ENCODE measurements around the gene TNFSF13.

Gene TNFSF13, protein sequence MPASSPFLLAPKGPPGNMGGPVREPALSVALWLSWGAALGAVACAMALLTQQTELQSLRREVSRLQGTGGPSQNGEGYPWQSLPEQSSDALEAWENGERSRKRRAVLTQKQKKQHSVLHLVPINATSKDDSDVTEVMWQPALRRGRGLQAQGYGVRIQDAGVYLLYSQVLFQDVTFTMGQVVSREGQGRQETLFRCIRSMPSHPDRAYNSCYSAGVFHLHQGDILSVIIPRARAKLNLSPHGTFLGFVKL

DNA sequence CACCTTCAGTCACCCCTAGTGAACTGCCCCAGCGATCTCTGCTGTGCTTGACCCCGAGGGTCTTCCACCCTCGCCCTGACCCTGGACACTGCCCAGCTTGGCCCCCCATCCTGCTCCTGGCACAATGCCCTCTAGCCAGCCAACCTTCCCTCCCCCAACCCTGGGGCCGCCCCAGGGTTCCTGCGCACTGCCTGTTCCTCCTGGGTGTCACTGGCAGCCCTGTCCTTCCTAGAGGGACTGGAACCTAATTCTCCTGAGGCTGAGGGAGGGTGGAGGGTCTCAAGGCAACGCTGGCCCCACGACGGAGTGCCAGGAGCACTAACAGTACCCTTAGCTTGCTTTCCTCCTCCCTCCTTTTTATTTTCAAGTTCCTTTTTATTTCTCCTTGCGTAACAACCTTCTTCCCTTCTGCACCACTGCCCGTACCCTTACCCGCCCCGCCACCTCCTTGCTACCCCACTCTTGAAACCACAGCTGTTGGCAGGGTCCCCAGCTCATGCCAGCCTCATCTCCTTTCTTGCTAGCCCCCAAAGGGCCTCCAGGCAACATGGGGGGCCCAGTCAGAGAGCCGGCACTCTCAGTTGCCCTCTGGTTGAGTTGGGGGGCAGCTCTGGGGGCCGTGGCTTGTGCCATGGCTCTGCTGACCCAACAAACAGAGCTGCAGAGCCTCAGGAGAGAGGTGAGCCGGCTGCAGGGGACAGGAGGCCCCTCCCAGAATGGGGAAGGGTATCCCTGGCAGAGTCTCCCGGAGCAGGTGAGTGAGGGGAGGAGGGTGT is at the start of gene TNFSF13:
Gene TNFSF13, plus strand, starts transcription at position 207 of the 776 bp plus-strand sequence. Its CDS starts 290 bp downstream, at position 497.
- DNase-seq = no peak

- DNase-seq = no peak
Measured at GRCh38 chr17:7508846-7509245, 49.7 kb upstream of the TNFSF13 start.

DNA sequence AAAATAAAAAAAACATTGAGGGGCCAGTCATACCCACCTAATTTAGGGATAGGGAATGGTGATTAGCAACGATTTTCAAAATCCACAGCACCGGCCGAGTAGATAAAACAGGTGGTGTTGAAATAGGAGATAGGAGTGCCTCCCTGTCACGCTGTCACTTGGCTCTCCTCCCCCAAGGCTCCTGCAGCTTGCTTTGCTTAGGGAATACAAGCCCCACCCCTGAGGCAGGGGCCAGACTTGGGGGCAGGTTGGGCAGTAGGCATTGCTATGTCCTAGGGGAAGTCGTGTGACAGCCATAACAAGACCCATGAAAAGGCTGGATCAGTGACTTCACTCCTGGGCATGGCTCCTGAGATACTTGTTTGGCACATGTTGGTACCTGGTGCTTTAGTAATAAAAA is 48.6 kb upstream of the TNFSF13 start:
- no peak for DNase-seq

GRCh38 chr17:7511108-7511507 is 47.4 kb upstream of the TNFSF13 start:
- no peak for DNase-seq

GRCh38 chr17:7512105-7512504 is 46.4 kb upstream of the TNFSF13 start:
- no peak for DNase-seq

GRCh38 chr17:7512824-7513540 is 45.6 kb upstream of the TNFSF13 start:
- DNase-seq = no peak

DNA sequence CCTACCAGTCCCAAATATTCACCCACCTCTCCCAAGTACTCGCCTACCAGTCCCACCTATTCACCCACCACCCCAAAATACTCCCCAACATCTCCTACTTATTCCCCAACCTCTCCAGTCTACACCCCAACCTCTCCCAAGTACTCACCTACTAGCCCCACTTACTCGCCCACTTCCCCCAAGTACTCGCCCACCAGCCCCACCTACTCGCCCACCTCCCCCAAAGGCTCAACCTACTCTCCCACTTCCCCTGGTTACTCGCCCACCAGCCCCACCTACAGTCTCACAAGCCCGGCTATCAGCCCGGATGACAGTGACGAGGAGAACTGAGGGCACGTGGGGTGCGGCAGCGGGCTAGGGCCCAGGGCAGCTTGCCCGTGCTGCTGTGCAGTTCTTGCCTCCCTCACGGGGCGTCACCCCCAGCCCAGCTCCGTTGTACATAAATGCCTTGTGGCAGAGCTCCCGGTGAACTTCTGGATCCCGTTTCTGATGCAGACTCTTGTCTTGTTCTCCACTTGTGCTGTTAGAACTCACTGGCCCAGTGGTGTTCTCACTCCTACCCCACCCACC is 44.6 kb upstream of the TNFSF13 start:
- DNase-seq = no peak

DNA sequence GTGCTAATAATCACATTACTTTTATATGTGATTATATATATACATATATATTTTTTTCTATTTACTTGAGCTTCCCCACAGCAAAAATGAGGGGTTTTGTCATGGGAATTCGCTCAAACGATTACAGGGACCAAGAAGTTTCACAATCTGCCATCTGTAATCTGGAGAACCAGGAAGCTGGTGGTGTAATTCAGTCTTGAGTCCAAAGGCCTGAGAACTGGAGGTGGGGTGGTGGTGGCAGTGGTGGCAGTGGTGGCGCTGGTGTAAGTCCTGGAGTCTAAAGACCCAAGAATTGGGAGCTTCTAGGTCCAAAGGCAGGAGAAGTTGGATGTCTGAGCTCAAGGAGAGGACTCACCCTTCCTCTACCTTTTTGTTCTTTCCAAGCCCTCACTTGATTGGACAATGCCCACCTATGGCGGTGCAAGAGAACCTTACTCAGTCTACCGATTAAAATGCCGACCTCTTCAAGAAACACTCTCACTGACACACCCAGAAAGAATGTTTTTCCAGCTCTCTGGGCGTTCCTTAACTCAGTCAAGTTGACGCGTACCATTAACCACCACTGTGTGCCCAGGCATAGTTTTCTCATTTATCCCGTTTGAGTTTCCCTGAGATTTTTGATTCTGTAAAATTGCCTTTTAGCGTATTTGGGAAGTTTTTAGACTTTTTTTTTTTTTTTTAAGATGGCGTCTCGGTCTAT is 42.5 kb upstream of the TNFSF13 start:
- DNase-seq = no peak

DNA sequence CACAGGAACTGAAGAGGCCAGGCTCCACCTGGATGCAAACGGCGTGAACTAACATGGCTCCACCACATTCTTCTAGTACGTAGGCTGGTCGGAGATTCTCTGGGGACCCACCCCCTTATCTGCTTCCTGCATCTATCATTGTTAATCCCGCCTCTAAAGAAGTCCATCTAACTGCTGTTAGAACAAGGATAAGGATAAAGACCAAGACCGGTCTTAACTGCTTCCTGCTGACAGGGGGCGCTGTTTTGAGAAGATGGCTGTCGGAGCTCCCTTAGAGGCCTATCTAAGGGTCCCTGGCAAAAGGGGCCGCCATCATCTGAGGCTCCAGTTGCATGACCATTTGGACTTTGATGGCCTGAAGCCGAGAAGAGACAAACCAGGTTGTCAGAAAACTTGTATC is 35.5 kb upstream of the TNFSF13 start:
- no peak for DNase-seq

GRCh38 chr17:7528842-7529241 is 29.7 kb upstream of the TNFSF13 start:
- no peak for DNase-seq

DNA sequence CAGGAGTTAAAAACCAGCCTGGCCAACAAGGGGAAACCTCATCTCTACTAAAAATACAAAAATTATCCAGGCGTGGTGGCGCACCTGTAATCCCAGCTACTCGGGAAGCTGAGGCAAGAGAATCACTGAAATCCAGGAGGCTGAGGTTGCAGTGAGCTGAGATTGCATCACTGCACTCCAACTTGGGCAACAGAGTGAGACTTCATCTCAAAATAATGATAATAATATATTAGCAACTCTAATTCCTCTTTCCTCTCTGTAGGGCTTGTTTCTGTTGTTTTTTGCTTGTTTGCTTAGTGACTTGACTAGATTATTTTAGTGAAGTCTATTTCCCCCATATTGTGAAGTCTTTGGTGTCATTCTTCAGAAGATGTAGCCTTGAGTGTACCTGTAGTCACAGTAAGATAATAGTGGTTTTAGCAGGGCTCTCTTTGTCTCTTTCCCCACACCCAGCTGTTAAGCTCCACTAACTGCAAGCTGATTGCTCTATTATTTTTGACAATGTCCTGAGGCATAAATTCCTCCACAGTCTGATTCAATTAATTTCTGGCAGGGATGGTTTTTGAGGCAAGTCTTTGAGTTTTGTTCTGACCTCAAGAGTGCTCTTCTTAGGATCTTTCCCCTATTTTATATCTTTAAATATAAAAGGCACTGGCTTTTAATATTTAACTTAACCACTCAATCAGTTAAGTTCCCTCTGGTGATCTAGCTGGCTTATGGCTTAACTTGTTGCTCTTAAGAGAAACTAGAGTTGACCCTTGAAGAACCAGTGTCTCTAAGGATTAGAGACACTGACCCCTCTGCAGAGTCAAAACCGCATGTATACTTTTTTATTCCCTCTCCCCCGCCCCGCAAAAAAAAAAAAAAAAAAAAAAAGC is 28.3 kb upstream of the TNFSF13 start:
- DNase-seq = no peak

DNA sequence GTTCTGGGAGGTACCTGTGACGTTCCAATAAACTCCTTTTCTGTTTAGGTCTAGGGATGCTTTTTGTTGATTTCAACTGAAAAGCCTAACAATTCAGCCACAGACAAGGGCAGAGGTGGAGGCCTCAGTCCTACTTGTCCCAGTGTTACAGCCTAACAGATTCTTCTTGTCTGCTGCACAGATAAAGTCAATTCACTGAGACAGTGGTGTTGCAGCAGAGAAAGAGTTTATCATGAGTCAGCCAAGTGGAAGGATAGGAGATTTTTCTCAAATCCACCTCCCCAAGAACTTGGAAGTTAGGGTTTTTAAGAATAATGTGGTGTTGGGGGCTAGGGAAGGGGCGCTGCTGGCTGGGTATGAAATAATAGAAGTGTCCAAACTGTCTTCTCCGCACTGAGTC is 20.5 kb upstream of the TNFSF13 start:
- DNase-seq = no peak

GRCh38 chr17:7538891-7539545 is 19.5 kb upstream of the TNFSF13 start:
- DNase-seq = no peak

- DNase-seq = no peak
Measured at GRCh38 chr17:7541074-7541621, 17.4 kb upstream of the TNFSF13 start.

DNA sequence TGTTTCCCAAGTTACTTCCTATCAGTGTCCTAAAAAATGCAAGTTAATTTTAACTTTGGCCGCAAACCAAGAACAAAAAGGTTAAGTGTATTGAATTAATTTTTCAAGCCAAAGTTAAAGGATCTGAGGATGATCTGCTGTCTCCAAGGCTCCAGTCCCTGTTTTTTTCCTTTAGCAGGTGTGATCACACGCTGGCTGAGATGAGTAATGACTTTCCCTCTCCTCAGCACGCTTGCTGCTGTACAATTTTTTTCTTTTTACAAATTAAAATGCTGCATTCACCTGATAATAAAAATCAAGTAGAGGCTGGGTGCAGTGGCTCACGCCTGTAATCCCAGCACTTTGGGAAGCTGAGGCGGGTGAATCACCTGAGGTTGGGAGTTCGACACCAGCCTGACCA is 13.6 kb upstream of the TNFSF13 start:
- DNase-seq = no peak

GRCh38 chr17:7548585-7549400 is 9.8 kb upstream of the TNFSF13 start, which contains the start of gene TNFSF12:
TNFSF12 (plus strand) TSS chr17:7549058; CDS start chr17:7549154, 96 bp downstream.
- DNase-seq = no peak

DNA sequence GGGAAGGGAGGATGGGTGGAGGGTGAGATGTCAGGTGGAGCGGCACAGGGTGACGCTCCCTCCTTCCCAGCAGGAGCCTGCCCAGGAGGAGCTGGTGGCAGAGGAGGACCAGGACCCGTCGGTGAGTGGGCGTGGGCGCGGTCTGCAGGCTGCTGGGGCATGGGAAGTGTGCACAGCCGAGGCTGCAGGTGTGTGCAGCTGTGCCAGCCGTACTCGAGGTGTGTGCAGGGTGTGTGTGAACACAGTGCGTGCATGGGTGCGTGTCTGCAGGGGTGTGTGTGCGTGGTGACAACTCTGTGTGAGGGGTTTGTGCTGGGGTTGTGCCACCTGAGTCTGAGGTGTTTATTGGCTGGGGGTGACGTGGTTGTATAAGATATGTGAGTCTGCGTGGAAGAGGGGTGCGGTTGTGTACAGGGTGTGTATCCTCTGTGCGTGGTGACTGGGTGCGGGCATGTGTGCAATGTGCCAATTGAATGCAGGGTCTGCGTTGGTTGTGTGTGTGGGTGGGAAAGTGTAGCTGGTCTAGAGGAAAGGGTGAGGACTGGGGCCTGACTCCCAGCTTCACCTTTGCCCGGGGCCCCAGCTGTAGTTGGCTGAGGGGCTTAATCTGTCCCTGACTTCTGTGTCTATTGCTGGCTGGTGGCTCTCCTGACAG is 9.0 kb upstream of the TNFSF13 start:
- no peak for DNase-seq

- no peak for DNase-seq
Measured at GRCh38 chr17:7550344-7550743, 8.2 kb upstream of the TNFSF13 start.

DNA sequence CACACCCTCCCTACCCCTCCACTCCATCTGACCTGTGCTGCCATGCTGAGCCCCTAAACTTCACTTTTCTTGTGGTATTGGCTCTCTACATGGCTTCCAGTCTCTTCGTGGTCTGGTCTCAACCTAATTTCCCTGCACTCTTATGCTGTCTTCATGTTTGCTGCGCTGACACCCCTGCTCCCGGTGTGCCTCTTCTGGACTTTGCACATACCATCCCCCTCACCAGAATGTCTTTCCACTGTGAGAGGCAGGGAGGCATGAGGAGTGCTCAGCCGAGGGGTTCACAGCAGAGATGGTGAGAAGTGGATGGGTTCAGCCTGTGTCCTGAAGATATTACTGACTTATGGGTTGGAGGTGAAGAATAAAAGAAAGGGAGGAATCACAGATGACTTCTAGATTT is 7.2 kb upstream of the TNFSF13 start:
- DNase-seq = no peak
